Cerebellar cortex (tissue), 1 donor: Measurements from ENCODE around the gene TGFB2.
"Not testable (repeated sequence)": the region's sequence is repeated elsewhere in the genome, so short reads cannot be mapped to it uniquely, and the experiment has no call there.

ENCODE experiments used
- DNase-seq: peaks from one replicate; pipeline ENCODE4 v3.0.0-alpha.2; 2015; ENCODE audit warnings: low spot score

Gene TGFB2

GRCh38 chr1:218344814-218345672 is at the start of gene TGFB2:
Gene TGFB2 (plus strand): TSS chr1:218345336. CDS start chr1:218346702, 1,366 bp downstream.
- peak; percentile 30 for DNase-seq

- no peak for DNase-seq
Observed at GRCh38 chr1:218296162-218296561, 49.0 kb upstream of the TGFB2 start.

DNA sequence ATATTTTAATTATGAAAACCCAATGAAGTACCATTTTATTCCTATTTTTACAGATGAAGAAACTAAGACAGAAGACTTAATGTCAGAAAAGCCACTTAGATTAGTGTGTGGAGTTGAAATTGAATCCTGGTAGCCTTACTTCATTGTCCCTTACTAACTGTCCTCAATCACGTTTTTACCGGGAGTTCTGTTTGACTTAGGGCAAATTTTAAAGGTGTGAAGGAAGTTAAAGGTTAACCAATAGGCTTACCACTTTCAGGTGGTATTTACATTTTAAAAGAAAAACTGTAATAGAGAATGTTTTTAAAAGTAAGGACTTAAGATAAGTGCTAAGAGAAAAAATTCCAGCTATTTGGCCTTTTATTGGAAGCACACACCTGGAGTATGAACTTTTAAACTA is 47.7 kb upstream of the TGFB2 start:
- no peak for DNase-seq

DNA sequence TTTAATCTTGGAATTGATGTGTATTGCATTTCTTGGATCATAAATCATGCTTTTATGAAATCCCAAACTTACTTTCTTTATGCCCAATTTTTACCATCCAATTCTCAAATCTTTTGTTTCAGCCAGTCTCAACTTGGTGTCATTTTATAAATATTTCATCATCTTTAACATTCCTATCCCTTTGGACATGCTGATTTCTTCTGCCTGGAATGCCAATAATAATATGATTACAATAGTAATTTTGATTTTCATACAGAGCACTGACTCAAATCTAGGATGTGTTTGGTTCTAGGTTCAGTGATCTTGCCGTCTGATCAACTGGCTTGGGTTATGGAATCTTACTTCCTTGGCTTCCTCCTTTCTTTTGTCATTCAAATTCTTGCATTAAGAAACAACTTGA is 47.3 kb upstream of the TGFB2 start:
- no peak for DNase-seq

DNA sequence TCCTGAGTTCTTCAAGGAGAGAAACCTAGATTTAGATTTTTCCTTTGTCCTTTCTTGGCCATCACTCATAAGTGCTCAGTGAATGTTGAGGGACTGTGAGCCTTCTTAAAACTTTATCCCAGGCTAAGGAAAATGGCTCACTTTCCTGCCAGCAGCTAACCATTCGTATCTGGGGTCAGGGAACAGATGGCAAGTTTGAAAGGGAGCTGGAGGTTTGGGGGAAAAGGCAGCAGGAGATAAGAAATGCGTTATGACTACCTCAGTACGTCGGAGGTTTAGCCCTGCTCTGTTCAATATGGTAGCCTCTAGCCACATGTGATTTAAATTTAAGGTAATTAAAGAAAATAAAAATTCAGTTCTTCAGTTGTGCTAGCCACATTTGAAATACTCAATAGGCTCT is 46.7 kb upstream of the TGFB2 start:
- DNase-seq = no peak

DNA sequence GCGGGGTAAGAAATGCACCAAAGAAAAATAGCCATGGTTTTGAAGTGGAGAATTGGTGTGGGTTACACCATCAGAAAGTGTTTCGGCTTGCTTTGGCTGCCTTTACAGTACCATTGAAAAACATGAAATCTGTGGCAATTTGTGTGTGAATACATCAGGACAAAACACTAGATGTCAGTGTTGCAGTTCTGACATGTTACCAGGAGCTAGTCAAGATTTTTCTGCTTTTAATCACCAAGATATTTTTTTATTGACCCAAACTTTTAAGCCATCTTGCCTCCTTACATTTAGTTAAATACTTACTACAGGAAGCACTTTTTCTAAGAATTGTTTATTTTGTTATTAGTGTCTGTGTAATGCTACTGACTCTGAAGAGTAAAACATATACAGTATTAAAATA is 45.7 kb upstream of the TGFB2 start:
- peak; percentile 47 for DNase-seq

DNA sequence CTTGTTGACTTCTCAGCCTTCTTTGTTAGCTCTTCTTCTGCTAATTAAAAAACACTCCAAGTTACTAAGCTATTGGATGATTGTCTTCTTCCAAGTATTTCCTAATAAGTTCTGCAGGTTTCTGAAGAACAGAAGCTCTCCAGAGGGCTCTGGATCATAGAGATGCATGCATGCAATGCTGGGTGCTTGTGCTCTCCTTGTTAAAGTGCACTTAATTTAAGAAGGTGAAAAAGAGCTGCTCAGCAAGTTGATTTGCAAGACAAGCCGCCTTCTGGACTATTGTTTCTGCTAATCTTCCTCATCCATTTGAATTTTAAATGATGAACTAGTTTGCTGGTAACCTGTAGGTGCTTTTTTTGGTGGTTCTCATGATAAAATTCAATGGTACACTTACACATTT is 43.9 kb upstream of the TGFB2 start:
- DNase-seq = no peak

DNA sequence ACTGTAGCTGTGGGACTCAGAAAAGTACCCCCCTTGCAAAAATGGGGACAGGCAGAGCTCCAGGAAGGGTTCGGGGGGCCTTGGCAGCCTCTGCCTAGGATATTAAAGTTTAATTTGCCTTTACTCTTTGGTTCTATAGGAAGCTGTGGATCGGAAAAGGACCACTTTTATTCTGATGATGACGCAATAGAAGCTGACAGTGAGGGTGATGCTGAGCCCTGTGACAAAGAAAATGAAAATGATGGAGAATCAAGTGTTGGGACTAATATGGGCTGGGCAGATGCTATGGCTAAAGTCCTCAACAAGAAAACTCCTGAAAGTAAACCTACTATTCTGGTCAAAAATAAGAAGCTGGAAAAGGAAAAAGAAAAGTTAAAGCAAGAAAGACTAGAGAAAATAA is 43.0 kb upstream of the TGFB2 start:
- no peak for DNase-seq

- DNase-seq = no peak
Observed at GRCh38 chr1:218303176-218303879, 41.8 kb upstream of the TGFB2 start.

GRCh38 chr1:218304281-218305039 is 40.7 kb upstream of the TGFB2 start:
- DNase-seq = peak; percentile 41

GRCh38 chr1:218305472-218306064 is 39.6 kb upstream of the TGFB2 start:
- DNase-seq = no peak

- DNase-seq = no peak
Observed at GRCh38 chr1:218312509-218312908, 32.6 kb upstream of the TGFB2 start.

GRCh38 chr1:218314316-218314715 is 30.8 kb upstream of the TGFB2 start:
- DNase-seq = no peak

- no peak for DNase-seq
Observed at GRCh38 chr1:218315638-218316037, 29.5 kb upstream of the TGFB2 start.

DNA sequence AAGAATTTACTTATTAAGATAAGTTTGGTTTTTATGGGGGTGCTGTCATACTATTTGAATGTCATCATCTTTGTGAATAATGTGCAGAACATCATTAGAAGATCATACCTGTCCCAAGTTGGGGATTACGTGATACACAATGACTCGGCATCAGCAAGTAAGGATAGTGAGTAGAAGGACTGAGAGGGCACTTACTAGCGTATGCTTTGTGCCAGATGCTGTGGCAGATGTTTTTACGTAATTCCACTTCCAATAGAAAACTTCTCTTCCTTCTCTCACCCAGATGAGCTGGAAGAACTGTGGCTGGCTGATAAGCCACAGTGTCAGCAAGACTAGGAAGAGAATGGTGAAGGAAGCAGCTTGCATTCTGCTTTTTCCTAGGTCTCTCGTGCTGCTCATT is 28.1 kb upstream of the TGFB2 start:
- no peak for DNase-seq

DNA sequence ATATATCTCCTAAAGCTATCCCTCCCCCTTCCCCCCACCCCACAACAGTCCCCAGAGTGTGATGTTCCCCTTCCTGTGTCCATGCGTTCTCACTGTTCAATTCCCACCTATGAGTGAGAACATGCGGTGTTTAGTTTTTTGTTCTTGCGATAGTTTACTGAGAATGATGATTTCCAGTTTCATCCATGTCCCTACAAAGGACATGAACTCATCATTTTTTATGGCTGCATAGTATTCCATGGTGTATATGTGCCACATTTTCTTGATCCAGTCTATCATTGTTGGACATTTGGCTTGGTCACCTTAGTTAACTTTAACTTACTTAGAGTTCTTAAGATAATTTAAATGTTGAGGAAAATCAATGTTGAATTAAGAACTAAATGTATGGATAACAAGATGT is 25.0 kb upstream of the TGFB2 start:
- not testable (repeated sequence) for DNase-seq

DNA sequence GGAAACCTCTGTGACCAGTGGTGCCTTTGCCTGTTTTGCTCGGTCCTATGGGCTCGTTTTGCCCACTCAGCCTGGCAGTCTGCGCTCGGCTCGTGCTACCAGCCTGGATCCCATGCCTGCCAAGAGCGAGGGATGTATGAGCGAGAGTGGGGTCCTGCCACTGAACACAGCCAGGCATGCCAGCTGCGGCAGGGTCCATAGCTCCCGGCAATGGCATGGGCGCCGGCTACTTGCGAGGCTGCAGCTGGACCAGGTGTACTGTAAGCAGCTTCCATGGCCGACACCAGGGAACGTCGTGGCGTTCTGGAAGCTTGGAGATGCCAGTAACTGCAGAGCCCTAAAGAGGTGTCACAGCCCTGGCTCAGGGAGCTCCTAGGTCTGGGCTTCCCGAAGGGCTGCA is 22.4 kb upstream of the TGFB2 start:
- no peak for DNase-seq

- DNase-seq = no peak
Observed at GRCh38 chr1:218323568-218324225, 21.4 kb upstream of the TGFB2 start.

DNA sequence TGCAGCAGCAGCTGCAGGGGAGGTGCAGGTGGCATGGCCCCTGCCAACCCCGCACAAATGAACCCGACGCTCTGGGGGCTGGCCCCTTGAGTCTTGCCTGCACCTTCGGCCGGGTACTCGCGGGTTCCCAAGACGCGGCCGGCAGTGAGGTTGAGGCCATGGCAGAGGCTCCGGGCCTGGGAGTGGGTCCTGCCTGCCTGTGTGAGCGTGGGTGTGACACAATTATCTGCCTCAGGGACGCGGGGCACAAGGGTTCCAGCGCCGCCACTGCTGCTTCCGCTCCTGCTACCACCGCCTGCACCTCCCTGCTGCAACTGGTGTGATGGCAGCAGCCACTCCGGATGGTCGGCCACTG is 20.9 kb upstream of the TGFB2 start:
- DNase-seq = no peak

DNA sequence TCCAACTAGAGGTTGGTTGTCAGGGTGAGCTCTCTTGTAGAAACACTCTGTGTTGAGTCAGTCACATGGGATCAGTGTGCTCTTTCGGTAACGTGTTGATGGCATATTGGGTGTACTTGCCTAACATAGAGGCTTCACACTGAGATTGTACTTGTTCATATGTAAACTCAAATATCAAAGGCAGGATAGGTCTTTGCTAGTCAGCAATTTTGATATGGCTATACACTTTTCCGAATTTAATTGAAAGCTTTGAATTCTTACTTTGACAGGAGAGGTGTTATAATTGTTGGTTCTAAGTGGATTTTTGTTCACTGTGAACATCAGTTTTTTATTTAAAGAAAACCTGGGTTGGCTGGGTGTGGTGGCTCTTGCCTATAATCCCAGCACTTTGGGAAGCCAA is 16.4 kb upstream of the TGFB2 start:
- no peak for DNase-seq

DNA sequence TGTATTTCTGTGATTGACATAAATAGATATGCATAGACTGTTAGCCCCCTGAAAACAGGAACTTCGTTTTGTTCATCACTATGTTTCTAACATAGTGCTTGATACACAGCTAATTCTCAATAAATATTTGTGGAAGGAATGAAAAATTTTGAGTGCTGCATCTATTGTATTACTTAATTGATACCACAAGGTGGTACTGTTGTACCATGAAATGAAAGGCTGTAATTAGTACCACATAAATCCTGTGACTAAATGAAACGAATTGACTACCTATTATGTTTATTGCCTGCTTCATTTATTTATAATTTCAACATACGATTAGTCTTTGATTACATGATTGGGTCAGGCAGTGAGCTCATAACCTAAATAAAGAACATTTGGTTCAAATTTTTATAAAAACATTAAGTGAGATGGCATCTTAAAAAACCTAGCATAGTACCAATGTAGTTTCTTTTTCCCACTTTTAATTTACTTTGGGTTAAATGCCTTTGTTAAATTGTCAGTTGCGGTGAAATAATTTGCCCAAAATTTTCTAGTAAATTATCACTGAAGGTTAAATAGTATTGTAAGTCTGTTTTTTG is 15.0 kb upstream of the TGFB2 start:
- DNase-seq = peak; percentile 53

GRCh38 chr1:218332416-218332815 is 12.7 kb upstream of the TGFB2 start:
- no peak for DNase-seq
